Measurements from ENCODE around the gene TOP3B. TPM values are rescaled to one million over a fixed set of nuclear protein-coding genes. Genes with fewer than 3 reads are reported as not detected.
"Not testable (repeated sequence)": the region's sequence is repeated elsewhere in the genome, so short reads cannot be mapped to it uniquely, and the experiment has no call there.

TOP3B gene
- total RNA-seq, 4 donors from 2014 or later: 24.3 to 68.1 (median 48.4) TPM

DNA sequence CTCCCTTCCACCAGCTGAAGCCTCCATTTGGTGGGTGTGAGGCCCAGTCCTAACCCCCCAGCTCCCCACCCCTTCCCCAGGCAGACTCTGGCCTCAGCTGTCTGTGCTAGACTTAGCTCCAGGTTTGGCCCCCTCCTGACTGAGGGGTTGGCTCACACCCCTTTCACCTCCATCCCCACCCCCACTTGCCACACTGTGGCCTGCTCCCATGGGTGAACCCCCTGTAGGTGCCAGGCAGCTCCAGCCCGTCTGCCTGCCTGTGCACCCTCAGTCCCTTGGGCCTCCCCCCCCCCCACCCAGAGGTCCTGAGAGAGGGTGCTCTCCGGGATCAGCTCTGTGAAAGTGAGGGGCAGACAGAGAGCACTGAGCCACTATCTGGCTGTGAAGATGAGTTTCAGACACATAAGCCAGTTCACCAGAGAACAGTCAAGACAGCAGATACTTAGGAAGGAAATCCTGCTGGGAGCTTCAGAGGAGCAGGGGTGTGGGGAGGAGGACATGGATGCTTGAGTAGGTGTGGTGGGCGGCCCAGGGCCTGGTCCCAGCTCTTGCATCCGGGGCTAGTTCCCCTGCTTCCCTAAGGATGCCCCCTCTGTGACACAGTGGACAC is 66.2 kb downstream of the TOP3B start:
- 57 to 69% methylated on average over 3 to 4 of the region's 4 CpGs for WGBS, 2 donors
- no peak for DNase-seq (ENCODE audit: low spot score in 2 of 2)
- Histone ChIP-seq H3K27ac (no peak overlapping the region), H3K4me3 (no peak overlapping the region), H3K27me3 (no peaks in the 10 kb centered on the region), H3K9me3 (no peaks in the 10 kb centered on the region), H3K36me3 (peaks cover 0 to 29% (median 0%) of the 10 kb centered on the region in 3 donors), H3K4me1 (peaks cover 0 to 19% (median 8%) of the 10 kb centered on the region in 4 donors)
- no peak for TF ChIP-seq EP300 (IDR thresholded peaks at IDR 0.05)
- TF ChIP-seq, protein P1, sequence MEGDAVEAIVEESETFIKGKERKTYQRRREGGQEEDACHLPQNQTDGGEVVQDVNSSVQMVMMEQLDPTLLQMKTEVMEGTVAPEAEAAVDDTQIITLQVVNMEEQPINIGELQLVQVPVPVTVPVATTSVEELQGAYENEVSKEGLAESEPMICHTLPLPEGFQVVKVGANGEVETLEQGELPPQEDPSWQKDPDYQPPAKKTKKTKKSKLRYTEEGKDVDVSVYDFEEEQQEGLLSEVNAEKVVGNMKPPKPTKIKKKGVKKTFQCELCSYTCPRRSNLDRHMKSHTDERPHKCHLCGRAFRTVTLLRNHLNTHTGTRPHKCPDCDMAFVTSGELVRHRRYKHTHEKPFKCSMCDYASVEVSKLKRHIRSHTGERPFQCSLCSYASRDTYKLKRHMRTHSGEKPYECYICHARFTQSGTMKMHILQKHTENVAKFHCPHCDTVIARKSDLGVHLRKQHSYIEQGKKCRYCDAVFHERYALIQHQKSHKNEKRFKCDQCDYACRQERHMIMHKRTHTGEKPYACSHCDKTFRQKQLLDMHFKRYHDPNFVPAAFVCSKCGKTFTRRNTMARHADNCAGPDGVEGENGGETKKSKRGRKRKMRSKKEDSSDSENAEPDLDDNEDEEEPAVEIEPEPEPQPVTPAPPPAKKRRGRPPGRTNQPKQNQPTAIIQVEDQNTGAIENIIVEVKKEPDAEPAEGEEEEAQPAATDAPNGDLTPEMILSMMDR (IDR thresholded peaks at IDR 0.05): no peak
- TF ChIP-seq POLR2A (IDR thresholded peaks at IDR 0.05): no peak

DNA sequence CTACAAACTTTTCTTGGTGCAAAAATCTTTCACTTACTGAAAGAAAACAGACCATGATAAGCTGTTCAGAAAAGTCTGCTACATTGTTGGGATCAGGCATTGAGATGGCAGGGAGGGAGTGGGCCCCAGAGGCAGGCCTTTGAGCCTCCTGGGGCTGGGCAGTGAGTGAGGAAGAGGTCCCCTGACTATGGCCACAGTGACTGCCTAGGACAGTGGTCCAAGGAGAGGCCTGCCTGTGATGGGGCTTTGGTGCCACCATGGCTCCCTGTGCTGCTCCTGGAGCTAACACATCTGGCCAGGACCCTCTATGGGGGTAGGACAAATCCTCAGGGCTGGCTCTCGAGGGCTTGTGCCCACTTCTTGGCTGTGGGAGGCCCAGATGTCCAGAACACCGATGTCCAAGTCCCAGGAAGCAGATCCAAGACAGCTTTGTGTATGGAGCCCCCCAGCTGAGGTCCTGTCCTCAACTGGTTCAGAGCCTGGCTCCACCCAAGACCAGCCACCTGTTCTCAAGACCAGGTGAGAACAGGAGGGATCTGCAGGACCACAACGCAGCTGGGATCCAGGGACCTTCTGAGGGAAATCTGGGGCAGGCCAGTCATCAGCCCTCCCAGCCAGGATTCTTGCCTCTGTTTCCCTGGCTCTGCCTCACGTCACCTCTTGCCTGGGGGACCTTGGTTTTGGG is 66.8 kb downstream of the TOP3B start:
- Histone ChIP-seq H3K4me3 (no peak overlapping the region), H3K36me3 (peaks cover 0 to 23% (median 0%) of the 10 kb centered on the region in 3 donors), H3K27ac (no peak overlapping the region), H3K4me1 (peaks cover 0 to 19% (median 8%) of the 10 kb centered on the region in 4 donors), H3K9me3 (no peaks in the 10 kb centered on the region), H3K27me3 (no peaks in the 10 kb centered on the region)
- DNase-seq (ENCODE audit: low spot score in 2 of 2): no peak
- TF ChIP-seq, protein P1 (IDR thresholded peaks at IDR 0.05): no peak
- TF ChIP-seq EP300 (IDR thresholded peaks at IDR 0.05): no peak
- no peak for TF ChIP-seq POLR2A (IDR thresholded peaks at IDR 0.05)
- WGBS, 2 donors: 94 to 98% methylated on average over 4 of the region's 4 CpGs

DNA sequence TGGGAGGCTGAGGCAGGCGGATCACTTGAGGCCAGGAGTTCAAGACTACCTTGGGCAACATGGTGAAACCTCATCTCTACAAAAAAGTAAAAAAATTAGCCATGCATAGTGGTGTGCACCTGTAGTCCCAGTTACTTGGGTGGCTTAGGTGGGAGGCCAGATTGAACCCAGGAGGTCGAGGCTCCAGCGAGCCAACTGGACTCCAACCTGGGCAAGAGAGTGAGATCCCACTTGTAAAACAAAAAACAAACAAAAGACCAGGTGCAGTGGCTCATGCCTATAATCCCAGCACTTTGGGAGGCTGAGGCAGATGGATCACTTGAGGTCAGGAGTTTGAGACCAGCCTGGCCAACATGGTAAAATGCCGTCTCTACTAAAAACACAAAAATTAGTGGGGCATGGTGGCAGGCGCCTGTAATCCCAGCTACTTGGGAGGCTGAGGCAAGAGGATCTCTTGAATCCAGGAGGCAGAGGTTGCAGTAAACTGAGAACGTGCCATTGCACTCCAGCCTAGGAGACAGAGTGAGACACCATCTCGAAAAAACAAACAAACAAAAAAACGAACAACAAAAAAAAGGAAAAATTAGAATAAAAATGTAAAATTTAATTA is 68.4 kb downstream of the TOP3B start:
- H3K4me1 ChIP-seq: peaks cover 0 to 19% (median 8%) of the 10 kb centered on the region in 4 donors
- H3K36me3 ChIP-seq; H3K27ac ChIP-seq; H3K9me3 ChIP-seq; H3K4me3 ChIP-seq; DNase-seq (ENCODE audit: low spot score in 2 of 2); H3K27me3 ChIP-seq: not testable (repeated sequence)
- WGBS, 2 donors: 95% methylated on average over 8 of the region's 8 CpGs

DNA sequence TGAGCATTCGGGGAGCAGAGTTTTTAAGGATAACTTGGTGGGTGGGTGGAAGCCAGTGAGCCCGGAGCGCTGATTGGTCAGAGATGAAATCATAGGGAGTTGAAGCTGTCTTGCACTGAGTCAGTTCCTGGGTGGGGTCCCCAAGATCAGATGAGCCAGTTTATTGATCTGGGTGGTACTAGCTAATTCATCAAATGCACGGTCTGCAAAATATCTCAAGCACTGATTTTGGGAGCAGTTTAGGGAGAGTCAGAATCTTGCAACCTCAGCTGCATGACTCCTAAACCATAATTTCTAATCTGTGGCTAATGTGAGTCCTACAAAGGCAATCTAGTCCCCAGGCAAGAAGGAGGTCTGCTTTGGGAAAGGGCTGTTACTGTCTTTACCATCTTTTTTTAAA is 72.2 kb downstream of the TOP3B start:
- H3K27ac ChIP-seq; H3K9me3 ChIP-seq; H3K4me3 ChIP-seq; H3K27me3 ChIP-seq; H3K4me1 ChIP-seq; H3K36me3 ChIP-seq; DNase-seq (ENCODE audit: low spot score in 2 of 2): not testable (repeated sequence)
- WGBS, 2 donors: 83 to 90% methylated on average over 4 of the region's 4 CpGs

DNA sequence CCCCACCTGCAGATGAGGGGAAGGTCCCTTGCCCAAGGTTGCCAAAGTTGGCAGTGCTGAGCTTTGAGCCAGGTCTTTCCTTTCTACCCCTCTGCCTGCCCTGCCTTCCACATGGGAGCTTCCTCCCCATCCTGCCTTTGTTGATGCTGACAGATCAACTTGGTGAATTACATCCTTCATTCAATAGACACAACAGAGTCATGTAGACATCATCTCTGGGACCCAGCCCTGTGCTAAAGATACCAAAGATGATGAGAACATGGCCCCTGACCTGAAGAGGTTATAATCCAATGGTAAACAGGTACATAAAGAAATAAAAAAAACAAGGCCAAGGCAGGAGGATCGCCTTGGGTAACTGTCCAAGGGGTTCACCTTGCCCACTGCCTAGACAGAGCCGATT is 72.7 kb downstream of the TOP3B start:
- H3K4me3 ChIP-seq: no peak overlapping the region
- H3K36me3 ChIP-seq: no peaks in the 10 kb centered on the region
- no peaks in the 10 kb centered on the region for H3K27me3 ChIP-seq
- WGBS, 2 donors: 89 to 91% methylated on average over 2 of the region's 2 CpGs
- TF ChIP-seq EP300 (IDR thresholded peaks at IDR 0.05): no peak
- TF ChIP-seq, protein P1 (IDR thresholded peaks at IDR 0.05): no peak
- TF ChIP-seq POLR2A (IDR thresholded peaks at IDR 0.05): no peak
- DNase-seq (ENCODE audit: low spot score in 2 of 2): no peak
- no peak overlapping the region for H3K27ac ChIP-seq
- H3K4me1 ChIP-seq: no peaks in the 10 kb centered on the region
- H3K9me3 ChIP-seq: no peaks in the 10 kb centered on the region

Measured in tibial nerve (tissue), 4 donors.